Thyroid gland (tissue), 4 donors: Measurements from ENCODE around the gene SOX4. TPM values are rescaled to one million over a fixed set of nuclear protein-coding genes. Genes with fewer than 3 reads are reported as not detected.

Experiments used
- DNase-seq, 2 donors: peaks; one replicate each; pipeline ENCODE4 v3.0.0-alpha.2; 2019
- H3K27ac ChIP-seq, 3 donors: fragments of 200-600 bp; sonication (generic); 1 replicate in 2 of 3; 2 replicates in 1 of 3; pipeline ENCODE4 v1.5.1; 2016 to 2019; ENCODE audit warnings: mild to moderate bottlenecking in 1 of 3, moderate library complexity in 1 of 3
- H3K27me3 ChIP-seq: fragments of 200-600 bp; sonication (generic); one replicate; pipeline ENCODE4 v1.5.1; 2019
- H3K36me3 ChIP-seq, 2 donors: fragments of 200-600 bp; sonication (generic); one replicate each; pipeline ENCODE4 v1.5.1; 2016 to 2019
- H3K4me1 ChIP-seq, 2 donors: fragments of 200-600 bp; sonication (generic); one replicate each; pipeline ENCODE4 v1.5.1; 2017 to 2019
- H3K4me3 ChIP-seq, 3 donors: fragments of 200-600 bp; sonication (generic); replicated peaks in 1 of 3; 1 replicate in 2 of 3; 2 replicates in 1 of 3; pipeline ENCODE4 v1.5.1; 2016; ENCODE audit warnings: mild to moderate bottlenecking in 1 of 3
- H3K9me3 ChIP-seq: fragments of 200-600 bp; sonication (generic); one replicate; pipeline ENCODE4 v1.5.1; 2017
- POLR2A ChIP-seq, 2 donors: fragments of 450-650 bp; IDR thresholded peaks; one replicate each; pipeline ENCODE4 v1.6.1; 2017; ENCODE audit warnings: antibody characterized with exemption in 2 of 2, mild to moderate bottlenecking in 2 of 2, moderate library complexity in 1 of 2
- WGBS, 2 donors: methylation state at CpG; one replicate each; pipeline ENCODE4 v1.1.5; 2017; 5-methylcytosine and 5-hydroxymethylcytosine counted together
- intact Hi-C: fragments of 100-400 bp; cut with DNase I; formaldehyde crosslinking; loops from one replicate; pipeline ENCODE4 v1.15.1; 2023
- total RNA-seq, 4 donors: library from RNA; depleted of rRNA; stranded (reverse); fragments of >200 nt; gene quantifications; one replicate each; pipeline ENCODE4 v1.2.3, GENCODE V29; 2016
- TF ChIP-seq, protein P1 (sequence below), 6 experiments: fragments of 200-600 bp in 3 of 6; fragments of 450-650 bp in 3 of 6; sonication (generic) in 3 of 6; IDR thresholded peaks; one replicate each; pipeline ENCODE4 v1.5.1; 2016 to 2019; ENCODE audit warnings: antibody characterized with exemption in 6 of 6, mild to moderate bottlenecking in 2 of 6, inconsistent platforms in 1 of 6, moderate library complexity in 1 of 6

Gene SOX4
- total RNA-seq, 4 donors from 2014 or later = 10.8 to 20.7 (median 14.7) TPM

DNA sequence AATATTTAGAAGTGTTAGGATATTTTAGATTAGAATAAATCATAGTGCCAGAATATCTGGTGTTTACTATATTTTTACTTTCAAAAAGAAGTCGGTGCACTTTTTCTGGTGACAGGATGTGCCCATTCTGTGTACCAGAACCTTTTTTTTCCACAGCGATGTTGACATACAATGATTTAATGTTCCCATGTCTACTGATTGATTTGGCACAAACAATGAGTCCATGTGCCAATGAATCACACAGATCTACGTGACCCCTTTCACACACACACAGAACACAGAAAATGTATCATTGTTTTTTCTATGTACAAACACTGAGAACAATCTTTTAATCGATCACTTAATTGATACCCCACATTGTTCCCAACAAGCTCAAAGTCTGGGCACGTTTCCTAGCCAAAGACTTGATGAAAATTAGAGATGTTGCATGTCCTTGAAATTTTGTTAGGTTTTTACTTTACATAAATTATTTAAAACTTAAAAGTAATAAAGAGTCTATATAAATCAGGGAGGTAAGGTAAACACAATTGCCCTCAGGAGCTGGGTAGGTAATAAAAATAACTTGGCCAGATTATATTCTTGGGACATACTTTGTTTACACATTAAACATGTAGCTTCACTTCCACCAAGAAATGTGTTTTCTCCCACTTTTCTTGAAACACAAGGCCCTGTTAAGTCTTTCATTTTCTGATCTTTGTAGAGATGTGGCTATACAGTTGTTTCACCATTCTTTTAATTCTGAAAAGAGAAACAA lies 36.4 kb upstream of the SOX4 start:
- Histone ChIP-seq H3K27me3 (no peaks in the 10 kb centered on the region), H3K9me3 (no peaks in the 10 kb centered on the region), H3K4me1 (no peaks in the 10 kb centered on the region), H3K27ac (no peak overlapping the region), H3K4me3 (no peak overlapping the region), H3K36me3 (no peaks in the 10 kb centered on the region)
- no peak for DNase-seq
- TF ChIP-seq POLR2A (IDR thresholded peaks at IDR 0.05) = no peak
- TF ChIP-seq, protein P1, sequence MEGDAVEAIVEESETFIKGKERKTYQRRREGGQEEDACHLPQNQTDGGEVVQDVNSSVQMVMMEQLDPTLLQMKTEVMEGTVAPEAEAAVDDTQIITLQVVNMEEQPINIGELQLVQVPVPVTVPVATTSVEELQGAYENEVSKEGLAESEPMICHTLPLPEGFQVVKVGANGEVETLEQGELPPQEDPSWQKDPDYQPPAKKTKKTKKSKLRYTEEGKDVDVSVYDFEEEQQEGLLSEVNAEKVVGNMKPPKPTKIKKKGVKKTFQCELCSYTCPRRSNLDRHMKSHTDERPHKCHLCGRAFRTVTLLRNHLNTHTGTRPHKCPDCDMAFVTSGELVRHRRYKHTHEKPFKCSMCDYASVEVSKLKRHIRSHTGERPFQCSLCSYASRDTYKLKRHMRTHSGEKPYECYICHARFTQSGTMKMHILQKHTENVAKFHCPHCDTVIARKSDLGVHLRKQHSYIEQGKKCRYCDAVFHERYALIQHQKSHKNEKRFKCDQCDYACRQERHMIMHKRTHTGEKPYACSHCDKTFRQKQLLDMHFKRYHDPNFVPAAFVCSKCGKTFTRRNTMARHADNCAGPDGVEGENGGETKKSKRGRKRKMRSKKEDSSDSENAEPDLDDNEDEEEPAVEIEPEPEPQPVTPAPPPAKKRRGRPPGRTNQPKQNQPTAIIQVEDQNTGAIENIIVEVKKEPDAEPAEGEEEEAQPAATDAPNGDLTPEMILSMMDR (IDR thresholded peaks at IDR 0.05) = no peak
- intact Hi-C loops = no loop called here
- 75 to 82% methylated on average over 5 of the region's 5 CpGs for WGBS, 2 donors

DNA sequence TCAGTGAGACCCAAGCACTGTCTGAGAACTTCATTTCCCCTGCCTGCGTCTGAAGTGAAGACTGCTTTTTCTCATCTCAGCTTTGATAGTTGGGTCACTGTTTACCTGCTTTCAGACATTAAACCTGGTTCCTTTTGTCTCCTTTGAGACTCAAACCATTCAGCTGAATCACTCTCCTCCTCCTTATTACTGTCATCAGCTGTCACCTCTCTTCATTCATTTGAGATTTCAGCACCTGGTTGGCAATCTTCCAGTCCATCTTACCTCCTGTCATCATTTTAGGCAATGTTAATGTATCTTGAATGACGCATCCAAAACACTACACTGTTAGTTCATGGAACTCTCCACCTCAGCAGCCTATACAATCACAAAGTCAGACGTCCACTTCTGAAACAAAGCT lies 34.3 kb upstream of the SOX4 start:
- H3K36me3 ChIP-seq = no peaks in the 10 kb centered on the region
- no peak for DNase-seq
- no peak overlapping the region for H3K27ac ChIP-seq
- no peak for TF ChIP-seq POLR2A (IDR thresholded peaks at IDR 0.05)
- TF ChIP-seq, protein P1 (IDR thresholded peaks at IDR 0.05) = no peak
- intact Hi-C loops = no loop called here
- WGBS, 2 donors = 65 to 76% methylated on average over 3 of the region's 3 CpGs
- no peaks in the 10 kb centered on the region for H3K4me1 ChIP-seq
- no peaks in the 10 kb centered on the region for H3K9me3 ChIP-seq
- no peak overlapping the region for H3K4me3 ChIP-seq
- H3K27me3 ChIP-seq = no peaks in the 10 kb centered on the region

DNA sequence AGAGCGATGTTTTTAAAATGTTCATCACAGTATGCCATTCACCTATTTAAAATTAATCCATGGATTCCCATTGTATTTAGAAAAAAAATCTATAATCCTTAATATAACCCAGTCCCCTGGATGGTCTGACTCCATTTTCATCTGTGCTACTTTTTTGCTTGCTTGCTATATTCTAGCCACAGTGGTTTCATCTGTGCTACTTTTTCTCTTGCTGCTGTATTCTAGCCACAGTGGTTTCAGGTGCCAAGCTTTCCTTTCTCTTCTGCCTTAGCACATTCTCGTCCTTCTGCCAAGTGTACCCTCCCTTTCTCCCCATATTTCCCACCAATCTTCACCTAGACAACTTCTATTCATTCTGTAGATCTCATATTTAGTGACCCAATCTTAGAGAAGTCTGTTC lies 33.3 kb upstream of the SOX4 start:
- no peak overlapping the region for H3K4me3 ChIP-seq
- no peak for DNase-seq
- TF ChIP-seq, protein P1 (IDR thresholded peaks at IDR 0.05) = no peak
- TF ChIP-seq POLR2A (IDR thresholded peaks at IDR 0.05) = no peak
- H3K9me3 ChIP-seq = no peaks in the 10 kb centered on the region
- H3K4me1 ChIP-seq = no peaks in the 10 kb centered on the region
- WGBS, 2 donors = 88 to 90% methylated on average over 2 of the region's 2 CpGs
- no peaks in the 10 kb centered on the region for H3K36me3 ChIP-seq
- H3K27me3 ChIP-seq = no peaks in the 10 kb centered on the region
- no peak overlapping the region for H3K27ac ChIP-seq
- intact Hi-C loops = no loop called here

DNA sequence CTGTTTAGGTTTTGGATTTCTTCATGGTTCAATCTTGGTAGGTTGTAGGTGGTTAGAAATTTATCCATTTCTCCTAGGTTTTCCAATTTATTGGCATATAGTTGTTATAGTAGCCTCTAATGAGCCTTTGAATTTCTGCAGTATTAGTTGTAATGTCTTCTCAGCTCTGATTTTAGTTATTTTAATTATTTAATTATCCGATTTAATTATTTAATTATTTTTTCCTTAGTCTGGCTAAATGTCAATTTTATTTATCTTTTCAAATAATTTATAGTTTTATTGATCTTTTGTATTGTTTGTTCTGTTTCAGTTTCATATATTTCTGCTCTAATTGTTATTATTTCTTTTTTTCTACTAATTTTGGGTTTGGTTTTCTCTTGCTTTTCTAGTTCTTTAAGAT lies 28.1 kb upstream of the SOX4 start:
- no peaks in the 10 kb centered on the region for H3K4me1 ChIP-seq
- H3K36me3 ChIP-seq = no peaks in the 10 kb centered on the region
- no peaks in the 10 kb centered on the region for H3K9me3 ChIP-seq
- no peak overlapping the region for H3K4me3 ChIP-seq
- H3K27me3 ChIP-seq = no peaks in the 10 kb centered on the region
- H3K27ac ChIP-seq = no peak overlapping the region
- intact Hi-C loops = no loop called here
- TF ChIP-seq POLR2A (IDR thresholded peaks at IDR 0.05) = no peak
- TF ChIP-seq, protein P1 (IDR thresholded peaks at IDR 0.05) = no peak
- WGBS, 2 donors = 91 to 94% methylated on average over 1 of the region's 1 CpG
- DNase-seq = no peak

DNA sequence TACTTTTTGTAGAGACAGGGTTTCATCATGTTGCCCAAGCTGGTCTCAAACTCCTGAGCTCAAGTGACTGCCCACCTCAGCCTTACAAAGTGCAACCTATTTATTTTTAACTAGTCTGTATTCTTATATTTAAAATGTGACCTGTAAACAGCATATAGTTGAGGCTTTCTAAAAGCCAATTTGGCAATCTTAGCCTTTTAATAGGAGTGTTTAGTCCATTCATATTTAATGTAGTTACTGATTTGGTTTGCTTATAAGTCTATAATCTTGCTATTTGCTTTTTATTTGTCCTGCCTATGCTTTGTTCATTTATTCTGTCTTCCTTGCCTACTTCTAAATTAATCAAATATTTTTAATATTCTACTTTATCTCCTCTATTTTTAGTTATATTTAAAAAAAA lies 15.0 kb upstream of the SOX4 start:
- H3K4me1 ChIP-seq = no peaks in the 10 kb centered on the region
- H3K9me3 ChIP-seq = no peaks in the 10 kb centered on the region
- no peaks in the 10 kb centered on the region for H3K27me3 ChIP-seq
- no peak overlapping the region for H3K4me3 ChIP-seq
- H3K36me3 ChIP-seq = no peaks in the 10 kb centered on the region
- H3K27ac ChIP-seq = no peak overlapping the region
- no peak for DNase-seq
- intact Hi-C loops = no loop called here
- TF ChIP-seq, protein P1 (IDR thresholded peaks at IDR 0.05) = no peak
